Vagina (tissue), 2 donors: ENCODE measurements around the gene FSTL4. TPM values are rescaled to one million over a fixed set of nuclear protein-coding genes. Genes with fewer than 3 reads are reported as not detected.
"Not testable (repeated sequence)": the region's sequence is repeated elsewhere in the genome, so short reads cannot be mapped to it uniquely, and the experiment has no call there.

Experiments used
- DNase-seq, 2 donors: peaks; one replicate each; pipeline ENCODE4 v3.0.0-alpha.2; 2017; ENCODE audit errors: extremely low spot score in 2 of 2
- H3K27ac ChIP-seq: fragments of 200-600 bp; sonication (generic); one replicate; pipeline ENCODE4 v1.5.1; 2019
- H3K27me3 ChIP-seq: fragments of 200-600 bp; sonication (generic); one replicate; pipeline ENCODE4 v1.5.1; 2019
- H3K36me3 ChIP-seq, 2 donors: fragments of 200-600 bp; sonication (generic); one replicate each; pipeline ENCODE4 v1.5.1; 2017 to 2019
- H3K4me1 ChIP-seq: fragments of 200-600 bp; sonication (generic); one replicate; pipeline ENCODE4 v1.5.1; 2019
- H3K4me3 ChIP-seq, 2 donors: fragments of 200-600 bp; sonication (generic); 1 replicate in 1 of 2; 2 replicates in 1 of 2; pipeline ENCODE4 v1.5.1; 2016 to 2019
- H3K9me3 ChIP-seq: fragments of 200-600 bp; sonication (generic); one replicate; pipeline ENCODE4 v1.5.1; 2019
- POLR2A ChIP-seq, 2 donors: fragments of 450-650 bp; IDR thresholded peaks; one replicate each; pipeline ENCODE4 v1.6.1; 2017; ENCODE audit warnings: antibody characterized with exemption in 2 of 2, mild to moderate bottlenecking in 2 of 2, moderate library complexity in 2 of 2
- POLR2AphosphoS5 ChIP-seq, 2 donors: sonication (generic); formaldehyde crosslinking; IDR thresholded peaks; one replicate each; pipeline ENCODE4 v1.9.0; 2017; ENCODE audit warnings: antibody characterized with exemption in 2 of 2, mild to moderate bottlenecking in 2 of 2, low read depth in 1 of 2; ENCODE audit not compliant: insufficient read depth in 1 of 2
- intact Hi-C: fragments of 100-400 bp; cut with DNase I; formaldehyde crosslinking; loops from one replicate; pipeline ENCODE4 v1.15.1; 2023
- total RNA-seq: library from RNA; depleted of rRNA; stranded (reverse); fragments of >200 nt; gene quantifications from one replicate; pipeline ENCODE4 v1.2.3, GENCODE V29; 2016
- TF ChIP-seq, protein P1 (sequence below), 3 experiments: fragments of 450-650 bp in 2 of 3; fragments of 200-600 bp in 1 of 3; sonication (generic) in 1 of 3; IDR thresholded peaks; one replicate each; pipeline ENCODE4 v1.5.1; 2017 to 2019; ENCODE audit warnings: antibody characterized with exemption in 3 of 3, mild to moderate bottlenecking in 2 of 3, moderate library complexity in 2 of 3

Gene FSTL4
- total RNA-seq, 1 donor from 2014 or later = 3.7 TPM

DNA sequence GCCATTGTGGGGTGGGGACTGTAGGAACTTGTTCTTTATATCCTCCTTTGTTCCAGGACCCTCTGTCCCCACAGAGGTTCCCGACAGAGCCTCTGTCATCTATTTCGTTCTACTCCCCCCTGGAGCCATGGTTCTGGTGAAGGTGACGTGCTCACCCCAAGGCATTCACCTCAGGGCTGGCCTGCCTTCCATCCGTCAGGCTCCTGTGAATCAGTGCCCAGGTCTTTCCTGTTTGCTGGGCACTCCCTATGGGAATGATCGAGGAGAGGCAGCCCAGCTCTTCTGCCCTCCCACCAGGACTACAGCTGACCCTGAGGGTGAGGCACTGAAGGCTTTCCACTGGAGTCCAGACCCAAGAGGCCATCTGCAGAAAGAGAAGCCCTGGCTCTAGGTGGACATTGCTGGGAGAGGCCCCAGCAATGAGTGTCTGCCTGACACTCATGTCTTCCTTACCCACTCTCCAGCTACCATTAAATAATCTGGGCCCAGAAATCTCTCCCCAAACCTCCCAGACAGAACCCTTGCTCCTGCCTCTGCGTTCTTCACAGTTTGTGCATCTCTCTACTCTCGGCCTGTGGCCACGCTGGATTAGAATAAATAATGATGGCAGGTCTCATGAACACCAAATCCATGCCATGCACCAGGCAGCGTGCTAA lies 214.2 kb downstream of the FSTL4 start:
- no peaks in the 10 kb centered on the region for H3K4me1 ChIP-seq
- H3K27ac ChIP-seq = no peak overlapping the region
- H3K27me3 ChIP-seq = no peaks in the 10 kb centered on the region
- no peaks in the 10 kb centered on the region for H3K9me3 ChIP-seq
- peak; percentile 64 to 67 for DNase-seq
- intact Hi-C loops = no loop called here
- H3K4me3 ChIP-seq = no peak overlapping the region
- TF ChIP-seq POLR2A (IDR thresholded peaks at IDR 0.05) (no peak), POLR2AphosphoS5 (IDR thresholded peaks at IDR 0.05; ENCODE audit: insufficient read depth in 1 of 2, low read depth in 1 of 2) (no peak)
- TF ChIP-seq, protein P1, sequence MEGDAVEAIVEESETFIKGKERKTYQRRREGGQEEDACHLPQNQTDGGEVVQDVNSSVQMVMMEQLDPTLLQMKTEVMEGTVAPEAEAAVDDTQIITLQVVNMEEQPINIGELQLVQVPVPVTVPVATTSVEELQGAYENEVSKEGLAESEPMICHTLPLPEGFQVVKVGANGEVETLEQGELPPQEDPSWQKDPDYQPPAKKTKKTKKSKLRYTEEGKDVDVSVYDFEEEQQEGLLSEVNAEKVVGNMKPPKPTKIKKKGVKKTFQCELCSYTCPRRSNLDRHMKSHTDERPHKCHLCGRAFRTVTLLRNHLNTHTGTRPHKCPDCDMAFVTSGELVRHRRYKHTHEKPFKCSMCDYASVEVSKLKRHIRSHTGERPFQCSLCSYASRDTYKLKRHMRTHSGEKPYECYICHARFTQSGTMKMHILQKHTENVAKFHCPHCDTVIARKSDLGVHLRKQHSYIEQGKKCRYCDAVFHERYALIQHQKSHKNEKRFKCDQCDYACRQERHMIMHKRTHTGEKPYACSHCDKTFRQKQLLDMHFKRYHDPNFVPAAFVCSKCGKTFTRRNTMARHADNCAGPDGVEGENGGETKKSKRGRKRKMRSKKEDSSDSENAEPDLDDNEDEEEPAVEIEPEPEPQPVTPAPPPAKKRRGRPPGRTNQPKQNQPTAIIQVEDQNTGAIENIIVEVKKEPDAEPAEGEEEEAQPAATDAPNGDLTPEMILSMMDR (IDR thresholded peaks at IDR 0.05) = no peak
- no peaks in the 10 kb centered on the region for H3K36me3 ChIP-seq

DNA sequence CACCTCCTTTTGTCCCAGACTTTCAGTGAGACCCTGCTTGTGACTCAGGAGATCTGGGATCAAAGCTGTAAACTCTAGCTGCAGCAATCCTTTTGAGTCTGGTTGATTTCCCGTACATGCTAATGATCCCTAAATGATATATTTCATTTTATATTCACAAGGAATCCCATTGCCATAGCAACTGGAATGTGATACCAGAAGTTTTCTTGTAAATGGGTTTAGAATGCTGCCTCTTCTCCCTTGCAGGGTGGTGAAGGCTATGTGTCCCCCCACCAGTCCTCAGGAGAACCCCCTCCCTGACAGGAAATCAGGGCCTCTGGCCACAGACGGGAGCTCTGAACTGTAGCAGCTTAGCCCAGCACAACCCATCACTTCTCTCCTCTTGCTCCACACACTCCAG lies 215.0 kb downstream of the FSTL4 start:
- DNase-seq = peak in 1 of 2 donors; percentile 64
- intact Hi-C loops = no loop called here
- no peak overlapping the region for H3K4me3 ChIP-seq

GRCh38 chr5:133396814-133397213 lies 215.5 kb downstream of the FSTL4 start:
- Histone ChIP-seq H3K9me3 (no peaks in the 10 kb centered on the region), H3K36me3 (no peaks in the 10 kb centered on the region), H3K27ac (no peak overlapping the region), H3K27me3 (no peaks in the 10 kb centered on the region), H3K4me3 (no peak overlapping the region), H3K4me1 (no peaks in the 10 kb centered on the region)
- TF ChIP-seq, protein P1 (IDR thresholded peaks at IDR 0.05) = no peak
- TF ChIP-seq POLR2A (IDR thresholded peaks at IDR 0.05) (no peak), POLR2AphosphoS5 (IDR thresholded peaks at IDR 0.05; ENCODE audit: insufficient read depth in 1 of 2, low read depth in 1 of 2) (no peak)
- no peak for DNase-seq
- intact Hi-C loops = no loop called here

More for the DNA sequence above, 215.0 kb downstream of the FSTL4 start:
- H3K36me3 ChIP-seq = no peaks in the 10 kb centered on the region
- H3K27me3 ChIP-seq = no peaks in the 10 kb centered on the region
- H3K9me3 ChIP-seq = no peaks in the 10 kb centered on the region
- H3K27ac ChIP-seq = no peak overlapping the region
- H3K4me1 ChIP-seq = no peaks in the 10 kb centered on the region
- TF ChIP-seq POLR2AphosphoS5 (IDR thresholded peaks at IDR 0.05; ENCODE audit: insufficient read depth in 1 of 2, low read depth in 1 of 2) (no peak), POLR2A (IDR thresholded peaks at IDR 0.05) (no peak)
- TF ChIP-seq, protein P1 (IDR thresholded peaks at IDR 0.05) = no peak

GRCh38 chr5:133396187-133396741 lies 216.1 kb downstream of the FSTL4 start:
- no peak for TF ChIP-seq POLR2AphosphoS5 (IDR thresholded peaks at IDR 0.05; ENCODE audit: insufficient read depth in 1 of 2, low read depth in 1 of 2)
- no peak for TF ChIP-seq POLR2A (IDR thresholded peaks at IDR 0.05)
- TF ChIP-seq, protein P1 (IDR thresholded peaks at IDR 0.05) = no peak
- Histone ChIP-seq H3K36me3 (no peaks in the 10 kb centered on the region), H3K27me3 (no peaks in the 10 kb centered on the region), H3K27ac (no peak overlapping the region), H3K4me1 (no peaks in the 10 kb centered on the region), H3K4me3 (no peak overlapping the region), H3K9me3 (no peaks in the 10 kb centered on the region)
- intact Hi-C loops = no loop called here
- peak; percentile 71 to 77 for DNase-seq

GRCh38 chr5:133395207-133395606 lies 217.1 kb downstream of the FSTL4 start:
- intact Hi-C loops = not testable (repeated sequence)
- peak in 1 of 2 donors; percentile 12 for DNase-seq

GRCh38 chr5:133394477-133394817 lies 217.9 kb downstream of the FSTL4 start:
- H3K4me3 ChIP-seq, H3K36me3 ChIP-seq, intact Hi-C loops: not testable (repeated sequence)

More at GRCh38 chr5:133395207-133395606, 217.1 kb downstream of the FSTL4 start:
- not testable (repeated sequence) for H3K4me1 ChIP-seq, H3K4me3 ChIP-seq, H3K9me3 ChIP-seq, H3K27ac ChIP-seq, H3K27me3 ChIP-seq, H3K36me3 ChIP-seq

More at GRCh38 chr5:133394477-133394817, 217.9 kb downstream of the FSTL4 start:
- H3K9me3 ChIP-seq, H3K4me1 ChIP-seq, H3K27ac ChIP-seq, H3K27me3 ChIP-seq: not testable (repeated sequence)
- DNase-seq = peak in 1 of 2 donors; percentile 77
